HG03196 (cell line): Measurements from ENCODE around the gene EPB41.
"Not testable (repeated sequence)": the region's sequence is repeated elsewhere in the genome, so short reads cannot be mapped to it uniquely, and the experiment has no call there.

ENCODE experiments used
- ATAC-seq: cut with Tn5 transposase; IDR thresholded peaks from one replicate; pipeline ENCODE4 v1.9.1; 2021; ENCODE audit not compliant: unreplicated experiment

Gene EPB41

GRCh38 chr1:29094433-29094832 is 180.1 kb downstream of the EPB41 start:
- ATAC-seq: no peak

GRCh38 chr1:29094954-29095353 is 180.6 kb downstream of the EPB41 start:
- no peak for ATAC-seq

- ATAC-seq: no peak
Measured at GRCh38 chr1:29096231-29096886, 182.0 kb downstream of the EPB41 start.

GRCh38 chr1:29099286-29099685 is 184.9 kb downstream of the EPB41 start:
- ATAC-seq: no peak

GRCh38 chr1:29100487-29100886 is 186.1 kb downstream of the EPB41 start:
- no peak for ATAC-seq

GRCh38 chr1:29105822-29106221 is 191.5 kb downstream of the EPB41 start:
- no peak for ATAC-seq

GRCh38 chr1:29108041-29108440 is 193.7 kb downstream of the EPB41 start:
- not testable (repeated sequence) for ATAC-seq

- no peak for ATAC-seq
Measured at GRCh38 chr1:29112705-29113412, 198.5 kb downstream of the EPB41 start.

GRCh38 chr1:29113413-29114117 is 199.2 kb downstream of the EPB41 start:
- no peak for ATAC-seq

GRCh38 chr1:29114654-29115053 is 200.3 kb downstream of the EPB41 start:
- ATAC-seq: no peak

- no peak for ATAC-seq
Measured at GRCh38 chr1:29117381-29117780, 203.0 kb downstream of the EPB41 start.

GRCh38 chr1:29119121-29119929 is 205.0 kb downstream of the EPB41 start:
- no peak for ATAC-seq

GRCh38 chr1:29120367-29120766 is 206.0 kb downstream of the EPB41 start:
- ATAC-seq: no peak

- no peak for ATAC-seq
Measured at GRCh38 chr1:29120947-29121485, 206.6 kb downstream of the EPB41 start.

GRCh38 chr1:29121516-29121935 is 207.2 kb downstream of the EPB41 start:
- no peak for ATAC-seq

GRCh38 chr1:29121936-29122681 is 207.7 kb downstream of the EPB41 start:
- ATAC-seq: no peak

- ATAC-seq: no peak
Measured at GRCh38 chr1:29122682-29123052, 208.3 kb downstream of the EPB41 start.

- ATAC-seq: no peak
Measured at GRCh38 chr1:29123053-29123886, 208.9 kb downstream of the EPB41 start.

GRCh38 chr1:29123887-29124365 is 209.6 kb downstream of the EPB41 start, which contains the start of gene TMEM200B:
TMEM200B (minus strand) TSS chr1:29123903; CDS start chr1:29121828, 2,075 bp downstream.
- no peak for ATAC-seq
